ENCODE results near the gene DCAF6.
"Not testable (repeated sequence)": the region's sequence is repeated elsewhere in the genome, so short reads cannot be mapped to it uniquely, and the experiment has no call there.

The DCAF6 gene
- 56.2 to 74.8 (median 63.9) reads per million in 4 experiments for total RNA-seq

GRCh38 chr1:167936068-167936929 lies at the start of gene DCAF6:
DCAF6 (plus strand) TSS chr1:167936683; CDS start chr1:167936912, 229 bp downstream.
- DNase-seq: peak; percentile 94

GRCh38 chr1:167887187-167887586 lies 49.3 kb upstream of the DCAF6 start:
- DNase-seq: not testable (repeated sequence)

- no peak for DNase-seq
Measured at GRCh38 chr1:167890400-167890799, 46.1 kb upstream of the DCAF6 start.

GRCh38 chr1:167893798-167894197 lies 42.7 kb upstream of the DCAF6 start:
- DNase-seq: no peak

- no peak for DNase-seq
Measured at GRCh38 chr1:167898578-167899222, 37.8 kb upstream of the DCAF6 start.

GRCh38 chr1:167899253-167899681 lies 37.2 kb upstream of the DCAF6 start:
- DNase-seq: no peak

- no peak for DNase-seq
Measured at GRCh38 chr1:167900907-167901306, 35.6 kb upstream of the DCAF6 start.

- DNase-seq: no peak
Measured at GRCh38 chr1:167904652-167905130, 31.8 kb upstream of the DCAF6 start.

- DNase-seq: no peak
Measured at GRCh38 chr1:167905182-167905581, 31.3 kb upstream of the DCAF6 start.

- DNase-seq: no peak
Measured at GRCh38 chr1:167905671-167906070, 30.8 kb upstream of the DCAF6 start.

- no peak for DNase-seq
Measured at GRCh38 chr1:167909691-167910180, 26.7 kb upstream of the DCAF6 start.

GRCh38 chr1:167910530-167910929 lies 26.0 kb upstream of the DCAF6 start:
- DNase-seq: no peak

GRCh38 chr1:167911413-167911812 lies 25.1 kb upstream of the DCAF6 start:
- DNase-seq: no peak

- no peak for DNase-seq
Measured at GRCh38 chr1:167912294-167912693, 24.2 kb upstream of the DCAF6 start.

GRCh38 chr1:167913895-167914496 lies 22.5 kb upstream of the DCAF6 start, which contains the start of gene ADCY10:
ADCY10 (minus strand) TSS chr1:167914134; CDS start chr1:167905140, 8,994 bp downstream.
- DNase-seq: no peak

GRCh38 chr1:167915569-167915968 lies 20.9 kb upstream of the DCAF6 start:
- no peak for DNase-seq

- DNase-seq: no peak
Measured at GRCh38 chr1:167916766-167917511, 19.5 kb upstream of the DCAF6 start.

GRCh38 chr1:167922023-167922422 lies 14.5 kb upstream of the DCAF6 start:
- no peak for DNase-seq

GRCh38 chr1:167922611-167923074 lies 13.8 kb upstream of the DCAF6 start:
- no peak for DNase-seq

- DNase-seq: no peak
Measured at GRCh38 chr1:167923324-167924056, 13.0 kb upstream of the DCAF6 start.

- DNase-seq: no peak
Measured at GRCh38 chr1:167924102-167924501, 12.4 kb upstream of the DCAF6 start.
